DMS79 (cell line): ENCODE data around the gene BAX.
A peak's percentile ranks its signal among the peaks of the same experiment; 100 is the strongest.

Experiments
- DNase-seq: peaks from one replicate; lab custom pipeline; 2025; lab: John Stamatoyannopoulos, UW

Gene BAX

GRCh38 chr19:48962029-48962848 is 7.6 kb downstream of the BAX start:
- no peak for DNase-seq

GRCh38 chr19:48962849-48963165 is 8.1 kb downstream of the BAX start:
- DNase-seq = no peak

GRCh38 chr19:48963371-48964204 is 8.9 kb downstream of the BAX start:
- no peak for DNase-seq

GRCh38 chr19:48964205-48965039 is 9.7 kb downstream of the BAX start:
- no peak for DNase-seq

- DNase-seq = peak; percentile 87
Observed at GRCh38 chr19:48965040-48965805, 10.5 kb downstream of the BAX start, which contains the start of gene FTL. FTL (plus strand) TSS chr19:48965309; CDS start chr19:48965508, 199 bp downstream.

GRCh38 chr19:48965806-48966540 is 11.3 kb downstream of the BAX start:
- DNase-seq = peak; percentile 73

- DNase-seq = no peak
Observed at GRCh38 chr19:48966541-48967345, 12.1 kb downstream of the BAX start.

- DNase-seq = no peak
Observed at GRCh38 chr19:48967346-48968178, 12.9 kb downstream of the BAX start.

- DNase-seq = no peak
Observed at GRCh38 chr19:48968179-48968661, 13.5 kb downstream of the BAX start.

GRCh38 chr19:48968813-48969218 is 14.1 kb downstream of the BAX start:
- DNase-seq = no peak

- DNase-seq = no peak
Observed at GRCh38 chr19:48969276-48970138, 14.8 kb downstream of the BAX start.

GRCh38 chr19:48970139-48970766 is 15.6 kb downstream of the BAX start:
- DNase-seq = no peak

- DNase-seq = no peak
Observed at GRCh38 chr19:48970923-48971395, 16.3 kb downstream of the BAX start.

- DNase-seq = no peak
Observed at GRCh38 chr19:48975947-48976847, 21.5 kb downstream of the BAX start.

- DNase-seq = no peak
Observed at GRCh38 chr19:48977061-48977460, 22.4 kb downstream of the BAX start.

GRCh38 chr19:48982280-48982679 is 27.6 kb downstream of the BAX start:
- DNase-seq = no peak
